Effector memory CD4-positive, alpha-beta T cell (primary cell): ENCODE measurements around the gene PSMD2.

Experiments
- DNase-seq, 3 donors: peaks; one replicate each; pipeline ENCODE4 v3.0.0-alpha.2; 2020
- H3K27ac ChIP-seq: 2 replicates; pipeline ENCODE4 v1.7.0; 2013; ENCODE audit warnings: mild to moderate bottlenecking, low read length, moderate library complexity; ENCODE audit not compliant: insufficient read depth, poor library complexity, severe bottlenecking
- H3K27me3 ChIP-seq: replicated peaks from 2 replicates; pipeline ENCODE4 v1.7.0; 2013; ENCODE audit warnings: mild to moderate bottlenecking, low read length; ENCODE audit not compliant: insufficient read depth, control insufficient read depth, poor library complexity, severe bottlenecking
- H3K36me3 ChIP-seq: 2 replicates; pipeline ENCODE4 v1.7.0; 2013; ENCODE audit warnings: mild to moderate bottlenecking, low read length, moderate library complexity; ENCODE audit not compliant: control insufficient read depth, insufficient read depth
- H3K4me1 ChIP-seq: 2 replicates; pipeline ENCODE4 v1.7.0; 2013; ENCODE audit warnings: low read length, mild to moderate bottlenecking; ENCODE audit not compliant: control insufficient read depth, insufficient read depth, poor library complexity, severe bottlenecking
- H3K4me3 ChIP-seq: 2 replicates; pipeline ENCODE4 v1.7.0; 2013; ENCODE audit warnings: low read length, low read depth, mild to moderate bottlenecking; ENCODE audit not compliant: insufficient read depth, poor library complexity, severe bottlenecking
- H3K9me3 ChIP-seq: 2 replicates; pipeline ENCODE4 v1.7.0; 2013; ENCODE audit warnings: mild to moderate bottlenecking, low read length, moderate library complexity; ENCODE audit not compliant: control insufficient read depth

The PSMD2 gene

DNA sequence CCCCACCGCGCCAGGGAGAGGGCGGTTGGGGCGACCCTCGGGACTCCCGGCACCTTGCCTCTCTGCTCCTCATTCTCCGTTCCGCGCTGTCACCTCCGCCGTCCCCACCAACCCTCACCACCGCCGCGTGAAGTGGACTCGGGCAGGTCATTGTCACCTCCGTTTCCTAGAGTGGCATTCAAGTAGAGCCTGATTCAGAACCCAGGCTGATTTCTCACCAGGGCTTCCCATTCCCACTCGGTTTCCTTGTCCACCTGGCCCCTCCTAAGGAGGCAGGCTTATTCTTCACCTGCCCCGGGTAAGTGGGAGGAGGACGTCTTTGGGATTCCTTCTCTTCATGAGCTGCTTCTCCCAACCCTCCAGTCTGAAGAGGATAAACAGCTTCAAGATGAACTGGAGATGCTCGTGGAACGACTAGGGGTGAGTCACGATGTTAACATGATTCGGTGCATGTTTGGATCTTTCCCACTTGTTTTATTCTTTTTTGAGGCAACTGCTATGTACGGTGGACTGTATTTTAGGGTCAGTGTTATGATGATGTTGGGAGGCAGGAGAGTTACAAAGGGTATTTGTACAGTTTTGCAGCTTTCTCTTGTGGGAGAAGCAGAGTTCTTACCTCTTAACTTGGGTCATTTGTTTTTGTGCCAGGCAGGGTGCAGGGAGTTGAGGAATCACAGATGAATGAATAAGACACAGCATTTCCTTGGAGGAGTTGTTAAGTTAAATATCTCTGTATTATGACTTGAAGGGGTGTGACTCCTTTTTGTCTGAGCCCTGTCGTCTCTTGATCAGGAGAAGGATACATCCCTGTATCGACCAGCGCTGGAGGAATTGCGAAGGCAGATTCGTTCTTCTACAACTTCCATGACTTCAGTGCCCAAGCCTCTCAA, 692 bp downstream of the PSMD2 start:
- Histone ChIP-seq H3K4me1 (peaks cover 6% of the 10 kb centered on the region), H3K4me3 (peak overlapping the region; percentile 64), H3K36me3 (peaks cover 41% of the 10 kb centered on the region), H3K9me3 (no peaks in the 10 kb centered on the region), H3K27me3 (no peaks in the 10 kb centered on the region), H3K27ac (peak overlapping the region; percentile 61)
- DNase-seq, result no peak

DNA sequence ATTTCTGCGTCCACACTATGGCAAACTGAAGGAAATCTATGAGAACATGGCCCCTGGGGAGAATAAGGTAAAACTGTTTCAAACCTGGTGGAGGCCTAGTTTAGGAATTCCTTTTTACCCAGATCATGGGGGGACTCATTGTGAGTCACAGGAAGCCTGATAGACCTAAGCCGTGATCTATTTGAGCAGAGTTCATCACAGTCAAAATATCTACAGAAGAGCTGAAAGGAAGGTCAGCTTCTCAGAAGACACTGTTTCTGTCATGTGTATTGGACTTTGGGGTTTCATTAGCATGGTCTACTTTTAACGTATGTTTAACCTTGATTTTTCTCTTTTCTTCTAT, 1.3 kb downstream of the PSMD2 start:
- no peak for DNase-seq
- Histone ChIP-seq H3K4me3 (no peak overlapping the region), H3K36me3 (peaks cover 46% of the 10 kb centered on the region), H3K4me1 (peaks cover 6% of the 10 kb centered on the region), H3K27me3 (no peaks in the 10 kb centered on the region), H3K9me3 (no peaks in the 10 kb centered on the region), H3K27ac (no peak overlapping the region)

- Histone ChIP-seq H3K4me1 (no peaks in the 10 kb centered on the region), H3K27me3 (no peaks in the 10 kb centered on the region), H3K4me3 (no peak overlapping the region), H3K27ac (no peak overlapping the region), H3K36me3 (peaks cover 77% of the 10 kb centered on the region), H3K9me3 (no peaks in the 10 kb centered on the region)
- no peak for DNase-seq
These were observed 6.5 kb downstream of the PSMD2 start for GRCh38 chr3:184305577-184305976.

DNA sequence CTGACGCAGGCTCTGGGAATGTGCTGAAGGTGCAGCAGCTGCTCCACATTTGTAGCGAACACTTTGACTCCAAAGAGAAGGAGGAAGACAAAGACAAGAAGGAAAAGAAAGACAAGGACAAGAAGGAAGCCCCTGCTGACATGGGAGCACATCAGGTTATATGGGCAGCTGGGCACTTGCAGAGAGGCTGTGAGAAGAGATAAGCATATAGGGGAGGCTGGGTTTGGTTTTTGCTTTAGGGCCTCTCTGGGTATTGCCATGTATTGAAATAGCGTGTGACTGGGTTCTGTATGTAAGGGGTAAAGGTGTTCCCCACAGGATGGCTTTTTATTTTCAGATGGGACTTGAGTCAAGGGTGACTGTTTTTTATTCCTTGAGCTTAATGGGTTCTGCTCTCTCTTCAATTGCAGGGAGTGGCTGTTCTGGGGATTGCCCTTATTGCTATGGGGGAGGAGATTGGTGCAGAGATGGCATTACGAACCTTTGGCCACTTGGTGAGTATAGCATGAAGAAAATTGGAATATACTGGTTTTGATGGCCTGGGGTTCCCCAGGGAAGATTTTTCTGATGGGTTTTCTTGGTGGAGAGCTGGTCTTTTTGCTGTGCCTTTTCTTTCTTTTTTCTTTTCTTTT, 7.4 kb downstream of the PSMD2 start:
- H3K4me3 ChIP-seq, result no peak overlapping the region
- no peaks in the 10 kb centered on the region for H3K4me1 ChIP-seq
- no peaks in the 10 kb centered on the region for H3K9me3 ChIP-seq
- peaks cover 73% of the 10 kb centered on the region for H3K36me3 ChIP-seq
- DNase-seq, result no peak
- H3K27me3 ChIP-seq, result no peaks in the 10 kb centered on the region
- no peak overlapping the region for H3K27ac ChIP-seq

- no peak for DNase-seq
- H3K4me1 ChIP-seq, result no peaks in the 10 kb centered on the region
- H3K9me3 ChIP-seq, result no peaks in the 10 kb centered on the region
- H3K27me3 ChIP-seq, result no peaks in the 10 kb centered on the region
- H3K4me3 ChIP-seq, result no peak overlapping the region
- H3K36me3 ChIP-seq, result peaks cover 59% of the 10 kb centered on the region
- H3K27ac ChIP-seq, result no peak overlapping the region
These were observed 8.9 kb downstream of the PSMD2 start for GRCh38 chr3:184307915-184308314.

- H3K9me3 ChIP-seq, result no peaks in the 10 kb centered on the region
- no peaks in the 10 kb centered on the region for H3K27me3 ChIP-seq
- peaks cover 50% of the 10 kb centered on the region for H3K36me3 ChIP-seq
- no peaks in the 10 kb centered on the region for H3K4me1 ChIP-seq
- H3K27ac ChIP-seq, result no peak overlapping the region
- H3K4me3 ChIP-seq, result no peak overlapping the region
- no peak for DNase-seq
These were observed 9.7 kb downstream of the PSMD2 start for GRCh38 chr3:184308744-184309143.

- H3K27ac ChIP-seq, result no peak overlapping the region
These were observed 12.6 kb downstream of the PSMD2 start for GRCh38 chr3:184311633-184312032.

GRCh38 chr3:184314363-184314699, 15.3 kb downstream of the PSMD2 start, which contains the start of gene EIF4G1:
Gene EIF4G1 (plus strand): TSS chr3:184314606. CDS start chr3:184315797, 1,191 bp downstream.
- Histone ChIP-seq H3K4me1 (peaks cover 20% of the 10 kb centered on the region), H3K4me3 (peak within 1 kb of the TSS; percentile 62), H3K27ac (peak within 1 kb of the TSS; percentile 92), H3K36me3 (peaks cover 12% of the 10 kb centered on the region), H3K9me3 (no peaks in the 10 kb centered on the region), H3K27me3 (no peaks in the 10 kb centered on the region)
- DNase-seq, result peak; percentile 88 to 90 (median 89)

More at GRCh38 chr3:184311633-184312032, 12.6 kb downstream of the PSMD2 start:
- H3K36me3 ChIP-seq, result peaks cover 23% of the 10 kb centered on the region
- H3K27me3 ChIP-seq, result no peaks in the 10 kb centered on the region
- peaks cover 15% of the 10 kb centered on the region for H3K4me1 ChIP-seq
- DNase-seq, result no peak
- H3K4me3 ChIP-seq, result no peak overlapping the region
- H3K9me3 ChIP-seq, result no peaks in the 10 kb centered on the region

DNA sequence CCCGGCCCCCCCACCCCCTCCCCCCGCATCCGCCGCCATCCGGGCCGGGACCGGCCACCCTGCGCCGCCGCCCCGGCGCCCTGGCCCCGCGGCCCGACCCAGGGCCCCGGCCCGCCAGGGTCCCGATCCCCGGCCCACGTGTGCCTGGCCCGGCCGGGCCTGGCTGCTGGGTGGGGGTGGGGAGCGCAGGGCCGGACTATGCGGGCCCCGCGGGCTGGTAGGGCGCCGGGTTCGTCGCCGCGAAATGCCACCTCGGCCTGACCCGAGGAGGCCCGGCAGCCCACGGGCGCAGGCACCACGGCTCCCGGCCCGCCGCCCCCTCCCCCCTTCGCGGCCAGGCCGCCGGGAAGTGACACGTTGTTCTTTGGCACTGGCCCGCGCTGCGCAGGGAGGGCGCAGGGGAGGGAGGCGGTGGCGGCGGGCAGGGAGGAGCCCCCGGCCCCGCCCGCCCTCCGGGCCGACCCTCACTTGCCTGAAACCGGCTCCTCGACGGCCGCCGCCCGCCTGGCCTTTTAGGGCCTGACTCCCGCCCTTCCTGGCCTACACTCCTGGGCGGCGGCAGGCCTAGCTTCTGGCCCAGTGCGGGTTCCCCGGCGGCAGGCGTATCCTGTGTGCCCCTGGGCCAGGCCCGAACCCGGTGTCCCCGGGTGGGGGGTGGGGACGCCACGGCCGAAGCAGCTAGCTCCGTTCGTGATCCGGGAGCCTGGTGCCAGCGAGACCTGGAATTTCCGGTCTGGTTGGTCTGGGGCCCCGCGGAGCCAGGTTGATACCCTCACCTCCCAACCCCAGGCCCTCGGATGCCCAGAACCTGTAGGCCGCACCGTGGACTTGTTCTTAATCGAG, 15.9 kb downstream of the PSMD2 start:
- Histone ChIP-seq H3K36me3 (peaks cover 17% of the 10 kb centered on the region), H3K9me3 (no peaks in the 10 kb centered on the region), H3K27me3 (no peaks in the 10 kb centered on the region), H3K27ac (peak overlapping the region; percentile 92), H3K4me3 (peak overlapping the region; percentile 62), H3K4me1 (peaks cover 20% of the 10 kb centered on the region)
- peak; percentile 65 to 68 (median 67) for DNase-seq
